Lung (tissue), 12 donors: ENCODE data around the gene ATAD3A. TPM values are rescaled to one million over a fixed set of nuclear protein-coding genes. Genes with fewer than 3 reads are reported as not detected.

Experiments
- ATAC-seq: fragments of 200-7000 bp; cut with Tn5 transposase; one replicate; pipeline ENCODE4 v1.9.1; 2020; ENCODE audit warnings: moderate number of reproducible peaks; ENCODE audit not compliant: insufficient read depth, low FRiP score
- DNase-seq, 3 donors: peaks; one replicate each; pipeline ENCODE4 v3.0.0-alpha.2; 2013 to 2017
- H3K27ac ChIP-seq, 2 donors: one replicate each; pipeline ENCODE4 v1.5.1; 2013; ENCODE audit warnings: mild to moderate bottlenecking in 2 of 2, moderate library complexity in 2 of 2, control low read depth in 1 of 2, inconsistent platforms in 1 of 2, low read depth in 1 of 2, low read length in 1 of 2
- H3K27me3 ChIP-seq, 3 donors: one replicate each; pipeline ENCODE4 v1.5.1; 2013; ENCODE audit warnings: low read length in 2 of 3; ENCODE audit not compliant: control insufficient read depth in 3 of 3, insufficient read depth in 3 of 3
- H3K36me3 ChIP-seq, 4 donors: one replicate each; pipeline ENCODE4 v1.5.1; 2013; ENCODE audit warnings: low read length in 4 of 4, mild to moderate bottlenecking in 1 of 4, moderate library complexity in 1 of 4; ENCODE audit not compliant: control insufficient read depth in 4 of 4, insufficient read depth in 4 of 4
- H3K4me1 ChIP-seq, 5 donors: one replicate each; pipeline ENCODE4 v1.5.1; 2013; ENCODE audit warnings: low read length in 5 of 5, mild to moderate bottlenecking in 2 of 5, moderate library complexity in 1 of 5; ENCODE audit not compliant: control insufficient read depth in 5 of 5, insufficient read depth in 5 of 5
- H3K4me3 ChIP-seq: one replicate; pipeline ENCODE4 v1.5.1; 2013; ENCODE audit warnings: mild to moderate bottlenecking, control low read depth, moderate library complexity
- H3K9ac ChIP-seq, 2 donors: one replicate each; pipeline ENCODE4 v1.5.1; 2013; ENCODE audit warnings: low read length in 2 of 2, control low read depth in 1 of 2; ENCODE audit not compliant: insufficient read depth in 1 of 2
- H3K9me3 ChIP-seq, 4 donors: one replicate each; pipeline ENCODE4 v1.5.1; 2013; ENCODE audit warnings: low read length in 3 of 4, mild to moderate bottlenecking in 1 of 4, moderate library complexity in 1 of 4; ENCODE audit not compliant: control insufficient read depth in 4 of 4, insufficient read depth in 3 of 4
- WGBS, 2 donors: extraction: QIAGEN DNeasy Blood & Tissue Kit; methylation state at CpG; one replicate each; pipeline ENCODE4 v1.1.7; 2013; 5-methylcytosine and 5-hydroxymethylcytosine counted together
- polyA plus RNA-seq, 2 donors: library from polyadenylated mRNA; stranded (reverse); fragments of 200-250 nt; gene quantifications; one replicate each; pipeline ENCODE4 v1.2.1, GENCODE V29; 2013
- total RNA-seq, 2 donors: library from RNA; depleted of rRNA in 1 of 2; stranded (reverse); fragments of >200 nt in 1 of 2; gene quantifications; one replicate each; pipeline ENCODE4 v1.2.1, GENCODE V29; 2014 to 2021
- TF ChIP-seq, protein P1 (sequence below): IDR thresholded peaks from 2 replicates; pipeline ENCODE4 v1.5.1; 2012; ENCODE audit warnings: mild to moderate bottlenecking; ENCODE audit errors: control extremely low read depth, extremely low read depth
- donor health status: control.
- donor health status: control.
- donor health status: Bipolar disorder and iron deficiency.
- donor health status: healthy.
- donor health status: DM: yes; HTN: yes; CAD: no.

ATAD3A gene
- total and polyA plus RNA-seq, 4 donors: 8.1 to 31.3 (median 28.3) TPM

DNA sequence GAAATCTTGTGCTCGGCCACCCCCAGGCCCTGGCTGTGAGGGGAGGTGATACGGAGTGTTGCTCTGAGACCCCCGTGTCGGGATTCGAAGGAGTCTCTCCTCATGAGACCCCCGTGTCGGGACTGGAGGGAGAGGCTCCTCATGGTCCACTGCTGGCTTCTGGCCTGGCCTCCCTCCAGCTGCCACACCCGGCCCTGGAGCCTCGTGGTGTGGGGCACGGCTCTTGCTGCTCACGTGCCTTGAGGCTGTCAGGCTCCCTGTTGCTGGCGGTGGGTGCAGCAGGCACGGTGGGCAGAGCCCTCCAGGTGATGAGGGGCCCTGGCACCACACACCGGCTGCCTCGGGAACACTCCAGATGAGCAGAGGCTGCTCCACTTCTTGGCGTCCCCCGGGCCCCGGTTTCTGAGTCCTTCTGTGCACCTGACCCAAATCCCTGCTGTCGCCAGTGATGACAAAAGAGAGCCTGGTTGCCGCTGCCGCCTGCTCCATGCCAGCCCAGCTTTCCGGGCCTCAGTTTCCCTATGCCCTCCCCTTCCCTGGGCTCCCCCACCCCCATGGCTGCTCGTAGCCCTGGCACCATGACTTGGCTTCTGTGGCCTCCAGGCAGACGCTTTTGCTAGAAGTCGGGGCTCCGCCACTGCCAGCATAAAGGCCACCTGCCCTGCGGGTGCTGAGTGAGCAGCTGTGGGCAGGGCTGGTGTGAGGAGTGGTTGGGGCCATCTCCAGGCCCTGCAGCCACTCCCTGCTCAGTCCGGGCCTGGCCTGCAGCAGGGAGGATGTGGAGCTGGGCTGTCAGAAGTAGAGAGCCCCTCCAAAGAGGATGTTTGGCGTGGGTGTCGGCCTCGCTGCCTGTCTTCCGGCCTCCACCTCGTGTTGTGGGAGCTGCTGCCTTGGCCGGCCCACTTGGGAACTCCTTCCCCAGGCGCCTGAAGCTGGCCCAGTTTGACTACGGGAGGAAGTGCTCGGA, 16.6 kb downstream of the ATAD3A start:
- no peaks in the 10 kb centered on the region for H3K27me3 ChIP-seq
- ATAC-seq: no peak
- peaks cover 0 to 6% (median 0%) of the 10 kb centered on the region in 4 donors for H3K9me3 ChIP-seq
- H3K36me3 ChIP-seq: peaks cover 0 to 32% (median 15%) of the 10 kb centered on the region in 4 donors
- DNase-seq: no peak
- no peaks in the 10 kb centered on the region for H3K4me1 ChIP-seq
- 93 to 94% methylated on average over 37 of the region's 37 CpGs for WGBS, 2 donors
- no peak overlapping the region for H3K9ac ChIP-seq
- no peak overlapping the region for H3K4me3 ChIP-seq
- TF ChIP-seq, protein P1, sequence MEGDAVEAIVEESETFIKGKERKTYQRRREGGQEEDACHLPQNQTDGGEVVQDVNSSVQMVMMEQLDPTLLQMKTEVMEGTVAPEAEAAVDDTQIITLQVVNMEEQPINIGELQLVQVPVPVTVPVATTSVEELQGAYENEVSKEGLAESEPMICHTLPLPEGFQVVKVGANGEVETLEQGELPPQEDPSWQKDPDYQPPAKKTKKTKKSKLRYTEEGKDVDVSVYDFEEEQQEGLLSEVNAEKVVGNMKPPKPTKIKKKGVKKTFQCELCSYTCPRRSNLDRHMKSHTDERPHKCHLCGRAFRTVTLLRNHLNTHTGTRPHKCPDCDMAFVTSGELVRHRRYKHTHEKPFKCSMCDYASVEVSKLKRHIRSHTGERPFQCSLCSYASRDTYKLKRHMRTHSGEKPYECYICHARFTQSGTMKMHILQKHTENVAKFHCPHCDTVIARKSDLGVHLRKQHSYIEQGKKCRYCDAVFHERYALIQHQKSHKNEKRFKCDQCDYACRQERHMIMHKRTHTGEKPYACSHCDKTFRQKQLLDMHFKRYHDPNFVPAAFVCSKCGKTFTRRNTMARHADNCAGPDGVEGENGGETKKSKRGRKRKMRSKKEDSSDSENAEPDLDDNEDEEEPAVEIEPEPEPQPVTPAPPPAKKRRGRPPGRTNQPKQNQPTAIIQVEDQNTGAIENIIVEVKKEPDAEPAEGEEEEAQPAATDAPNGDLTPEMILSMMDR: no peak
- H3K27ac ChIP-seq: no peak overlapping the region

DNA sequence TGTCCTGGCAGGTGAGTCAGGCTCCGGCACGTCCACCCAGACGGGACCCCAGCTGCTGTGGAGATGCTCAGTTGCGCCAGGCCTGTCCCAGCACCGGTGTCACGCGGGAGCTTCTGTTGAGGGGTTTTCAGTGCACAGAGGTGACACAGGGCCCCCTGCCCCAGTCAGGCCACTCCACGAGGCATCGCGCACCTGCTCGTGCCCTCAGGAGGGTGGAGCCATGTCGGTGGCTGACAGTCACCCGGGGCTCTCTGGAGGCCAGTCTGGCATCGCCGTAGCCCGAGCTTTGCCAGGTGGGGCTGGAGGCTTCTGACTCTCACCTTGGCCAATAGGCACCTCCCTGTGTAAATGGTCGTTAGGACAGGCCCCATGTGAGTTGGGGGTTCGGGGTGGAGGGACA, 17.4 kb downstream of the ATAD3A start:
- no peak overlapping the region for H3K9ac ChIP-seq
- H3K4me1 ChIP-seq: no peaks in the 10 kb centered on the region
- ATAC-seq (no peak), DNase-seq (no peak)
- no peak overlapping the region for H3K4me3 ChIP-seq
- no peaks in the 10 kb centered on the region for H3K27me3 ChIP-seq
- H3K27ac ChIP-seq: no peak overlapping the region
- peaks cover 0 to 6% (median 0%) of the 10 kb centered on the region in 4 donors for H3K9me3 ChIP-seq
- H3K36me3 ChIP-seq: peaks cover 0 to 31% (median 14%) of the 10 kb centered on the region in 4 donors
- WGBS, 2 donors: 97 to 98% methylated on average over 16 to 18 of the region's 18 CpGs
- TF ChIP-seq, protein P1: no peak

DNA sequence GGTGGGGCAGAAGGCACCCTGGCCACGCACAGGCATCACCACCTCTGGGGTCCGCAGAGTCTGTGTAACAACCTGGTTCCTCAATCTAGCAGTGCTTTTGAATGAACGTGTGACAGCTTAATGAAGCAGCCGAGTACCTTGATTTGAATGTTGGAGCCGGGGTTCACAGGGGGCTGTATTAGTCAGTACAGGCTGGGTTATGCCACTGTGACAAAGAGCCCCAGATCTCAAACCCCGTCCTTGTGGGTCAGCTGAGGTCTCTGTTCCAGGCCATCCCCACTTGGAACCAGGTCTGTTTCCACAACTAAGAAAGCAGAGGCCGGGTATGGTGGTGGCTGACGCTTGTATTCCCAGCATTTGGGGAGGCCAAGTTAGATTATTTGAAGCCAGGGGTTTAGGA, 18.0 kb downstream of the ATAD3A start:
- Histone ChIP-seq H3K9ac (no peak overlapping the region), H3K4me1 (no peaks in the 10 kb centered on the region), H3K27ac (no peak overlapping the region), H3K9me3 (peaks cover 0 to 6% (median 0%) of the 10 kb centered on the region in 4 donors), H3K36me3 (peaks cover 0 to 32% (median 14%) of the 10 kb centered on the region in 4 donors), H3K4me3 (no peak overlapping the region), H3K27me3 (no peaks in the 10 kb centered on the region)
- DNase-seq (no peak), ATAC-seq (no peak)
- TF ChIP-seq, protein P1: no peak
- 98 to 99% methylated on average over 8 of the region's 8 CpGs for WGBS, 2 donors
